Endometrial microvascular endothelial cells (primary cell): ENCODE data around the gene DTX3. TPM values are rescaled to one million over a fixed set of nuclear protein-coding genes. Genes with fewer than 3 reads are reported as not detected.

Source experiments
- in situ Hi-C: cut with HindIII; loops from 2 replicates; pipeline ENCODE4 v1.10.0; 2017; ENCODE audit warnings: low sequenced_read_pairs, low pct_unique_long_range_greater_than_20kb; ENCODE audit errors: inconsistent ontology term
- total RNA-seq: library from RNA; depleted of rRNA; stranded (reverse); fragments of >200 nt; gene quantifications from one replicate; pipeline ENCODE4 v1.2.3, GENCODE V29; 2015; ENCODE audit errors: inconsistent ontology term

The DTX3 gene
- total RNA-seq, 1 donor from 2014 or later, result 6.2 TPM

DNA sequence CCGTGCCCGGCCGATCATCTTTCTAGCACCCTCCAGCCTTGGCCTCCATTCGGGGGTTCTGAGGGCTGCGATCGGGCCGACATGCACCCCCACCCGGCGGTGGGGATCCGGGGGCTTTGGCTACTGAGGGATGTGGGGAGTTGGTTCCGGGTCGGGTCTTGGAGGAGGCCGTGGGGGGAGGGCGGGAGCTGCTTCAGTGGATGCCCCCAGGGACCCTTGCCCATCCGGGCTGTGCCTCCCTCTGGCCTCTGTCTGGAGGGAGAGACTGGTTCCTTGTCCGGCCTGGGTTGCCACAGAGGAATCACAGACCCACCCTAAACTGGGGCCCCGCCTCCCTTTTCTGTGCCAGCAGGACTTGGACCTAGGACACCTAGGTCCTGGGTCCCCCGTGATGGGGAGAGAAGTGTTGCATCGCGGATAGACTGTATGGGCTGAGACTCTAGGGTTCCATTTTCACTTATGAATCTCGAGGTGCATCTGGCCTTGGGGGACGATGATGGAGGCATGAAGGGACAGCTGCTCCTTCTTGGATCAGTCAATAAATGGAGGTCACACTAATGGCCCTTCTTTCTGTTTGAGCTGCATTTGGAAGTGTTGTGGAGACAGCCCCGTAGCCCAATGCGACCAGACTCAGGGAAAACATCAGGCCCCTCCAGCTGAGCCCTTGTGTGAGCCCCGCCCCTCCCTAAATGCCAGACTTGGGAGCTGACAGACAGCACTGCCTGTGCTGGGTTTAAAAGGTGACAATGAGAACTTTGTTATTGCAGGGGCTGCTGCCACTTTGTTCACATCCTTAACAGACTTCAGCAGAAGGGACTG is 577 bp downstream of the DTX3 start:
- in situ Hi-C loops, result no loop called here

DNA sequence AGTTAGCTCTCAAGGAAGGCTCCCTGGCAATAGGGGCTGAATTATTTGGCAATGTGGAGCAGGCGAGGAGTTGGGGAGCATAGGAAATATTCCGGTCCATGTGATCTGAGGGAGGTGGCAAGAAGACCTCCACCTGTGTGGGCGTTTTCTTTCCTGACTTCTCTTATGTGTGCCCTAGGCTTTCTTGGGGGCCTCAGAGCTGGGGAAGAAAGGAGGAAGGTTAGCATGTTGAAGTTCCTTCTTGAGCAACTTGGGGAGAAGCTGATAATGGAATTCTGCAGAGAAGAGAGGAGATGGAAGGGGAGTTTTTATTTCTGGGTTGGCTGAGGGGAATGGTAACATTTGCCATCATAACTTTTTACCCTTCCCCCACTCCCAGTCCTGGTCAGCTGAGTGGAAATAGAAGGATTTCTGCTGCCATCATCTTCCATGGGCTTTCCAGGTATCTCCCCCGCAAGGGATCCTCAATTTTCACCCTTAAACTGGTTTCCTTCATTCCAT is 1.2 kb downstream of the DTX3 start:
- in situ Hi-C loops, result no loop called here

DNA sequence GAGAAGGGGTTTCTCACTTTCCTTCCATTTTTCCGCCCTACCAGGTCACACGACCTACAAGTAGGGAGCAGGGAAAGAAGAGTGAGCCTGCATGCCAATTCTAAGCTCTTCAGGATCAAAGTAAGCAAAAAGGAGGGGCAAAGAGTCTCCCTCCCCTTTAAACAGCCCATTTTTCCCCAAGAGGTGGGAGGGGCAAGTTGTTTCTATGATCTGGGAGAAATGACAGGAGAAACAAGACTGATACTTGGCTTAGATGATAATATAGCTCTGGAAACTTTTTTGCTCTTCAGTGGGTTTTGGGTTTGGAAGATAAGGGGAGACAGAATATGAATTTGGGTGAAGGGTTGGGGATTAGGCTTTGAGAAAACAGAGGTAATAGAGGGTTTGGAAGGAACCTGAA is 1.8 kb downstream of the DTX3 start:
- in situ Hi-C loops, result no loop called here

DNA sequence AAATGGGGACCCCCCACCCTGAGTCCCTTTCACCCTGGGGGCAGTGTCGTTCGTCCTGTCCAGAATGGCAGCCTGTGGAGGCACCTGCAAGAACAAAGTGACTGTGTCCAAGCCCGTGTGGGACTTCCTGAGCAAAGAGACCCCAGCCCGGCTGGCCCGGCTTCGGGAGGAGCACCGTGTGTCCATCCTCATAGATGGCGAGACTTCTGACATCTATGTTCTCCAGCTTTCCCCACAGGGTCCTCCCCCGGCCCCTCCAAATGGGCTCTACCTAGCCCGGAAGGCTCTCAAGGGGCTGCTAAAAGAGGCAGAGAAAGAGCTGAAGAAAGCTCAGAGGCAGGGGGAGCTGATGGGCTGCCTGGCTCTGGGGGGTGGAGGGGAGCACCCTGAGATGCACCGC is 2.2 kb downstream of the DTX3 start:
- in situ Hi-C loops, result no loop called here

DNA sequence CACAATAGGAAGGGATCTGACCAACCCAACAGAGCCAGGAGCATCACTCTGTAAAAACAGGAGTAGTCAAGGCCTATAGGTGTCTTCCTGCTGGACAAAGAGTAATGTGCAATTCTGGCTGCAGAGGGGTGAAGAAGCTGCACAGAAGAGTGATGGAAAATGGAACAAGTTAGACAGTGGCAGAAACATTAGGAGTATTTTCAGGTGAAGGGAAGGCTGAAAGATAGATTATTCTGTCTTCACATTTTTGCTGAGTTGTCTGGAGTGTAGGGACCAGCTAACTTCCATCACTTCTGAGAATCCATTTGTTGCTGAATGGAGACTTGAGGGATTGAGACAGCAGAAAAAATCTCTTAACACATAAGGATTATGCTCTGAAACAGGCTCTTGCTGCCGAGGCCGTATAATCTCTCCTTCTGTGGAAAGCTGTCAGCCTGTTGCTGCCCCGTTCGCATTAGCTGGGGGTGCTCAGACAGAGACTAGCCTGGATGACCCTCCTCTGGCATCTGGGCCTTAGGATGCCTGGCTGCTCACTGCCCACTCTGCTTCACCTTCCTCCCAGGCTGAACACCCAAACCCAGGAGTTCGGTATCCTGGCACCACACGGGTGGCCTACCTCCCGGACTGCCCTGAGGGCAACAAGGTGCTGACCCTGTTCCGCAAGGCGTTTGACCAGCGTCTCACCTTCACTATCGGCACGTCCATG is 3.5 kb downstream of the DTX3 start:
- in situ Hi-C loops, result no loop called here

DNA sequence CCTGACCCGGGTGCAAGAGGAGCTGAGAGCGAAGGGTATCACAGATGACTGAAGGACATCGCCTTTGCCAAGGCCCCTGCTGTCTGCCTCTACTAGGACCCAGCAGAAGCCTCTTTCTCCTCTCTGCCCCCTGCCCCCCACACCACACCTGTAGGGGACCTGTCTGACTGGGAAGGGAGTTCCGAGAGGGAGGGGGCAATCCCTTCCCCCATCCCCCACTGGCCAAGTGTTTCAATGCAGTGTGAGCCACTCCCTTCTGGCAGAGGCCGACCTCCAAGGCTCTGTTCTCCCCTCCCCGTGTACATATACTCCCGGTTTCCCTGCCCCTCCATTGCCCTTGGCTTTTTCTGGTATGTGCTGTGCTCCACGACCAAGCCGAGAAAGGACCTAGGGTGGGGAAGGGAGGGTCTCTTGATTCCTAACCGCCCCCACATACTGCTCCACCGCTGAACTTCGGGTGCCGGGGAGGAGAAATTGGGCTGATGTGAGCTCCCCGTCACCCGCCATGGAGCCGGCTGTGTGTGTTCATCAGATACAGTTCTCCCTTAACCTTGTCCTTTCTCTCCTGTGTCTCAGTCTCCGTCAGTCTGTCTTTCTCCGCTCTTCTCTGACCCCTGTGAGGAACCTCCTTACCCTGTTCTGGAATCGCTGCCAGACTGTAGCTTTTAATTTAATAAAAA is 4.6 kb downstream of the DTX3 start:
- in situ Hi-C loops, result no loop called here

DNA sequence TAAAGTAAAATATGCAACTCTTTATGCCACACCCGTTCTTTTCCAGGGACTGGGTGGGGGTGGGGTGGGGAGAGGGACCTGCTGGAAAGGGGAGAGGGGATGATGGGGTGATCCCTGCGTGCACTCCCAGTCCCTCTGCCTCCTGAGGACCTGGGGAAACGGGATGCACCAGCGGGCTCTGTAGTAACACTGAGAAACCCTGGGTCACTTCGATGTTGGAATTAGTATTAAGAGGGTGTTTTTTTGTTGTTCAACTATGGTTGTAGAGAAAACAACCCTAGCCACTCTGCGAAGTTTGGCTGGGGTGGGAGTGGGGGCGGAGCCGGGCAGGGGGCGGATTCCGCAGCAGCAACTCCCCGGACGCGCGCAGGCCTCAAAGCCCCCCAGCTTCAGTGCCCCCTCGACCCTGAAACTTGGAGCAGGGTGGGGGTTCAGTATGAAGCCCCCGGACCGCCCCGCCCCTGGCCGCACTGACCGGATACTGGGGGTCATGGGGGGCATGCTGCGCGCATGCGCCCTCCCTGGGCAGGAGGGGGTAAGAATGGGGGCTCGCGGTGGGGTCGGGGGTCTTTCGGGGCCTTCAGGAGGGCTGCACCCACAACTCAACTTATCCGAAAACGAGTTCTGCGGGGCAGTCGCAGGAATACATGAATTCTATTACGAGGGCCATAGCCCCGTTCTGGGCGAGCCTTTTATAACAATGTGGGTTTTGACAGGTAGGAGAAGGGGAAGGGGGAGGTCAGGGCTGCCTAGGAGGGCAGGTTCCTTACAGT is 5.3 kb downstream of the DTX3 start:
- in situ Hi-C loops, result no loop called here

DNA sequence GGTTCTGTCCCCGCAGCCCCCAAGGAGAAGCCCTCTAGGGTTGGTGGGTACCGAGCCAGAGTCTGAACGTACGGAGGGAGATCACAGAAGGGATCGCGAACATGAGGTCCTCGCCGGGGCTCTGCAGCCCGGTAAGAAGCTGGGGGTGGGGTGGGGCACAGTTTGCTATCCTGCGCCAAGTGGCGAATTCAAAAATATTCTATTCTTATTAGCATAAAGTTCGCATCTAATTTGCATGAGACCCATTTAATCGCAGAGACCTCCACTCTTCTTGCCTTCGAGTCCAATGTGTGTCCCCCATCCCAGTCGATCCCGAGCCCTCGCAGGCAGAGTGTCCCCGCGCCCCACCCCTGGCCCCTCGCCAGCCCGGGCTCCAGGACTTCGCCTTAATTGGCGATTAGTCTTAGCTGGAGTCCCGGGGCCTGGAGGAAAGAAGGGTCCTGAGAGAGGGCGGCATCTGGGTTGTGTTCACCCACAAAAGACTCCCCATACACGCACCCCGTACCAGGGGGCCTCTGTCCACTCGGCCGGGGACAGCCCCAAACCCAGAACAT is 6.0 kb downstream of the DTX3 start:
- in situ Hi-C loops, result no loop called here

DNA sequence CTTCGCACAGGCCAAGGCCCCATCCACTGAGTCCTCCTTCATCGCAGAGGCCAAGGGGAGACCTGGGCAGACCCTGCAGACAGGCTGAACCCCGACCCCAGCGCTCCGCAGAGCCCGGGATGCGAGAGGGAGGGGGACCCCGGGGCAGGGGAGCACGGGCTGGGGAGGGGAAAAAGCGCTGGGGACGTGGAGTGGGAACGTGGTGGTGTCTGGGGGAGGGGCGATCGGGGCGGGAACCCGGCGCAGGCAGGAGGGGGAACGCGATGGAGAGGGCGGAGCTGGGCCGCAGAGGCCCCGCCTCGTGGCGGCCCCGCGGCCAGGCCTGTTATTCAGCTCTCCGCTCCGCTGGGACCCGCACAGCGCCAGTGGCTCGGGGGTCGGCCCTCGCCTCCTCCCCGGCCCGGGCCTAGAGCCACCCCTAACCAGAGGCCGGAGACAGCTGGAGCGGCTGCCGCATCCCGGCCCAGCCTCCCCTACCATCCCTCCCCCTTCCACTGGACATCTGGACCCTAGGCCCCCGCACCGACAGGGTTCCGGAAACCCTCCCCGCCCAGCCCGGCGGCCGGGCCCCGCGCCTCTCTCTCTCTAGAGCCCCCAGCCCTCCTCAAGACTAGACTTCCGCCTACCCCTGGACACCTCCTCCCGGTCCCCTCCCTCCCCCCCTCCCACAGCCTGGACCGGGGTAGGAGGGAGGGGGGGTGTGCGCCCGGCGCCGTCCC is 6.6 kb downstream of the DTX3 start, which contains the start of gene ARHGEF25:
Gene ARHGEF25, plus strand, starts transcription at position 328 of the 719 bp plus-strand sequence. CDS start 460 bp downstream, outside the sequence.
- in situ Hi-C loops, result no loop called here

DNA sequence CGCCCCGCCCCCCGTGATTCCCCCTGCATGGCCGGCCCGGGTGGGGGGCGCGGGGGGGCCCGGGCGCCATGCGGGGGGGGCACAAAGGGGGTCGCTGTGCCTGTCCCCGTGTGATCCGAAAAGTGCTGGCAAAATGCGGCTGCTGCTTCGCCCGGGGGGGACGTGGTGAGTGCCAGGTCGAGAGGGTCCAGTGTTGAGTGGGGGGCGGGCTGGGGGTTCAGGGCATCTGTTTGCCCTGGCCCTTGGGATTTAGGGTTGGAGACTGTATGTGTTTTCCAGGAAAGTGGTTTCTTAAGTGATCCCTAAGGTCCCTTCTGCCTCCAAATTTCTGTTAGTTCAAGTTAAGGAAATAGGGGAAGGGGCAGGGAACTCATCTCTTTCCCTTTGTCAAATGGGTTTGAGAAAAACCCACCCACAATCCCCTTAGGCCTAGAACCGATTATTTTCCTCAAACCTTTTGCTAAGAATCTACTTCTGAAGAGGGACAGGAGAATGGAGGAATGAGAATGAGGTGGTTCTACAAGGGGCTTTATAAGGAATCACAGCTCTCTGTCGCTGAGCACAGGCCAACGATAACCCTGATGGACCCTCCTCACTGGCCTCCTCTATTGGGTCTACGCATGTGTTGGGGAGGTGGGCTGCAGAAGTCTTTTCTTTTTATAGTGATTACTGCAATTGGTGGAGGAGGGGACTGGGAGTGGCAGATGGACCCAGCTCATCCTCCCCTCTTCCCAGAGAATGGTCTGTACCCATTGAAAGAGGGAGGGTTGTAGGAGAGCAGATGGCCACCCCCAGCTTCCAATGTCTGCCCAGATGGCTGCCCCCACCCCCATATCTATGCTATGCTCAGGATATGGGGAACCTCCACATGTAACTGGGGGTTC is 7.4 kb downstream of the DTX3 start:
- in situ Hi-C loops, result no loop called here

DNA sequence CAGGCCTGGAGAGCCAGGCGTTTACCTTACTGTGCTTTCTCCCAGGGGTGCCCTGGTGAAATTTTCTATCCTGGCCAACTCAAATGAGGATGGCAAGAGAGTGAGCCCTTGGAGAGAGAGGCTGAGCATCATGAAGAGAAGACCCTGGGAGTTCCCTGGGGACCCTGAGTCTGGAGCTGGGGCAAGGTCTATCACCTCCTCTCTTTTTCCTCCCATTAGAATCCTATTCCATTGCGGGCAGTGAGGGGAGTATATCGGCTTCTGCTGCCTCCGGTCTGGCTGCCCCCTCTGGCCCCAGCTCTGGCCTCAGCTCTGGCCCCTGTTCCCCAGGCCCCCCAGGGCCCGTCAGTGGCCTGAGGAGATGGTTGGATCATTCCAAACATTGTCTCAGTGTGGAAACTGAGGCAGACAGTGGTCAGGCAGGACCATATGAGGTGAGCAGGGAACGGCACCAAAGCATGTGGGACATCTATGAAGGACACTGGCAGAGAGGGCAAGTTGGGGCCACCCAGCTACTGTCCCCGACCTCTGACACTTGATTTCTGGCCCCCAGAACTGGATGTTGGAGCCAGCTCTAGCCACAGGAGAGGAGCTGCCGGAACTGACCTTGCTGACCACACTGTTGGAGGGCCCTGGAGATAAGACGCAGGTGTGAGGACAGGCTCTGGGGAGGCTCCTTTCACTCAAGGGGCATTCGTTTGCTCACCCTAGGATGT is 8.2 kb downstream of the DTX3 start:
- in situ Hi-C loops, result no loop called here

DNA sequence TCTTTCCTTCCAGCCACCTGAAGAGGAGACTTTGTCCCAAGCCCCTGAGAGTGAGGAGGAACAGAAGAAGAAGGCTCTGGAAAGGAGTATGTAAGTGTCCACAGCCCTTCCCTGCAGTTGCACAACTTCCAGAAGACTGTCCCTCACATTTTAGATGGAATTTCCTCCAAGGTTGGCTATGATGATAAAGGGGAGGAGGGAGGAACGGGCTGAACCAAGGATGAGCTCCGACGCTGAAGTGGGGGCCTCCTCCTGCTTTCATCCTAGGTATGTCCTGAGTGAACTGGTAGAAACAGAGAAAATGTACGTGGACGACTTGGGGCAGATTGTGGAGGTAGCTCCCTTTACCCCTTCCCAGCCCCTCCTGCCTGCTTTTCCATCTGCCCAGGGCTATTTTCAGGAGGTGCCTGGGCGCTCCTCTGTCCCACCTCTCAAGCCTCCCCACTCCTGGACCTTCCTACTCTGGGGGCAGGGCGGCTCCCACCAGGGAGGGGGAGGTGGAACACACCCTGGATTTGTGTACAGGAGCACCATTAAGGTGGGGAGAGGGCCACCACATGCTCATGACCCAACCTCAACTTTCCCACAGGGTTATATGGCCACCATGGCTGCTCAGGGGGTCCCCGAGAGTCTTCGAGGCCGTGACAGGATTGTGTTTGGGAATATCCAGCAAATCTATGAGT is 8.9 kb downstream of the DTX3 start:
- in situ Hi-C loops, result no loop called here

DNA sequence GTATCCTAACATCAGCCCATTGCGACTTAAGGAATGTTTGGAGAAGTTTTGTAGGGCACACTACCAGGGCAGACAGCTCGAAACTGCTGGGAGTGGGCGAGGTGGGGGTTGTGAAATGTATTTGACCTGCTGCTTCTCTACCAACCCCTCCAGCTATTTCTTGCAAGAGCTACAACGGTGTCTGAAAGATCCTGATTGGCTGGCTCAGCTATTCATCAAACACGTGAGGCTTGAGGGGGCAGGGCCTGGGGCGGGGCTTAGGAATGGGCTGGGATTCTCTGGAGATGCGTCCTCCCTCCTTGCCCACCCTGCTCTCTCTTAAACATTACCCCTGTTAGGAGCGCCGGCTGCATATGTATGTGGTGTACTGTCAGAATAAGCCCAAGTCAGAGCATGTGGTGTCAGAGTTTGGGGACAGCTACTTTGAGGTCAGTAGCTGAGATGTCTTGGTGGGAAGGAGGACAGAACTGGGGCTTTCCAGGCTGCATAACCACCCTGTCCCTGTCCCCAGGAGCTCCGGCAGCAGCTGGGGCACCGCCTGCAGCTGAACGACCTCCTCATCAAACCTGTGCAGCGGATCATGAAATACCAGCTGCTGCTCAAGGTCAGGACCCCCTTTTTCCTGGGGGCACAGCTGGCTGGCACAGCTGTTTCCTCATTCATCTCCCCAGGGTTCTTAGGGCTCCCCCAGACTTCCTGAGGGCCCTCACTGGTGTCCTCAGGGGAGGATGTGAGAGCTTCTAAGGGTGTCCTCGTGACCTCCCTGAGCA is 9.7 kb downstream of the DTX3 start:
- in situ Hi-C loops, result no loop called here

DNA sequence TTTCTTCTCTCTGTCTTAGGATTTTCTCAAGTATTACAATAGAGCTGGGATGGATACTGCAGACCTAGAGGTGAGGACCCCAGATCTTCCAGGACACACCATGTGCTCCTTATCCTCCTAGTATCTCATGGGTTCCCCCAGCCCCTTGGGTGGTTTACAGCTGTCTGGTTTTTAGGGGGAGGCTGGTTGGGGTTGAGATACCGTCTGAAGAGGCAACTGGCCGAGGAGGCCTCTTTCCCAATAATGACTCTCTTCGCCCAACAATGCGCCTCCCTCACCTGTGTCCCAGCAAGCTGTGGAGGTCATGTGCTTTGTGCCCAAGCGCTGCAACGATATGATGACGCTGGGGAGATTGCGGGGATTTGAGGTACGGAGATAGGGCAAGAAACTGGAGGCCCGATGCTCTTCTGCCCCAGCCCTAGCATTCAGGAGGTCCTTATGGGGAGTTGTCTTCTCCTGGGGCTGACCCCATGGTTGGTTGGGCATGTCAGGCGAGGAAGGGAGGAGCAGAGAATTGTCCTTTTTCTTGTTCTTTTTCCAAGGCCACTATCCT is 10.4 kb downstream of the DTX3 start:
- in situ Hi-C loops, result no loop called here

DNA sequence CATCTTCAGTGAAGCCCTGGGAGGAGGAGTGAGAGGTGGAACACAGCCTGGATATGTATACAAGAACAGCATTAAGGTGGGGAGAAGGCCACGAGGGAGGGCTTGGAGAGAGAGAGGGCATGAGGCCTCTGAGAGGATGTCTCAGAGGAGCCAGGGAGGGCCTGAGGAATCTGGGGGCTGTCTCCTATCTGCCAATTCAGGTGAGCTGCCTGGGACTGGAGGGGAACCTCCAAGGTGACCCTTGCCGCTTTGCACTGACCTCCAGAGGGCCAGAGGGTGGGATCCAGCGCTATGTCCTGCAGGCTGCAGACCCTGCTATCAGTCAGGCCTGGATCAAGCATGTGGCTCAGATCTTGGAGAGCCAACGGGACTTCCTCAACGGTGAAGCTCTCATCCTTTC is 11.0 kb downstream of the DTX3 start:
- in situ Hi-C loops, result no loop called here
